Renal pelvis (tissue), 4 donors: ENCODE results near the gene KIAA0825. TPM values are rescaled to one million over a fixed set of nuclear protein-coding genes. Genes with fewer than 3 reads are reported as not detected.

Source experiments
- DNase-seq: peaks from one replicate; pipeline ENCODE4 v3.0.0-alpha.2; 2013
- polyA plus RNA-seq, 3 donors: library from polyadenylated mRNA; unstranded; fragments of 120-200 nt; gene quantifications; one replicate each; pipeline ENCODE4 v1.2.1, GENCODE V29; 2013; ENCODE audit not compliant: insufficient read length in 3 of 3

Gene KIAA0825
- polyA plus RNA-seq, 3 donors: 3.6 to 4.6 (median 3.7) TPM

DNA sequence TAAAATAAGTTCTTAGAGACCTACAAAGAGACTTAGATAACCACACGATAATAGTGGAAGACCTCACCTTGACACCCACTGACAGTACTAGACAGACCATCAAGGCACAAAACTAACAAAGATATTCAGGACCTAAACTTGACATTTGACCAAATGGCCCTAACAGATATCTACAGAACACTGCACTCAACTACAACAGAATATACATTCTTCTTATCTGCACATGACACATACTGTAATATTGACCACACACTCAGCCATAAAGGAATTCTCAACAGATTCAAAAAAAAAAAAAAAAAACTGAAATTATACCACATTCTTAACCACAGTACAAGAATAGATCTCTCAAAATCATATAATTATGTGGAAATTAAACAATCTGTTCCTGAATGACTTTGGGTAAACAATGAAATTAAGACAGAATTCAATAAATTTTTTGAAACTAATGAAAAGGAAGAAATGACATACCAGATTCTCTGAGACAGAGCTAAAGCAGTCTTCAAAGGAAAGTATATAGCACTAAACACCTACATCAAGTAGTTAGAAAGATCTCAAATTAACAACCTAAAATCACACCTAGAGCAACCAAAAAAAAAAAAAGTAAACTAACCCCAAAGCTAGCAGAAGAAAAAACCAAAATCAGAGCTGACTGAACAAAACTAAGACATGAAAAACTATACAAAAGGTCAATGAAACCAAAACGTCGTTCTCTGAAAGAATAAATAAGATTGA, 514.7 kb downstream of the KIAA0825 start:
- no peak for DNase-seq

Other genes starting within 250 kb of the KIAA0825 start
- gene SLF1, start 65 bp upstream of the KIAA0825 start, polyA plus RNA-seq: 10 to 100 TPM; 13.7 to 18.6 (median 15.3) TPM